Neural cell (in vitro differentiated cells): Measurements from ENCODE around the gene MBNL2.

Experiments
- EP300 ChIP-seq: fragments of 450-650 bp; conservative IDR thresholded peaks from 2 replicates; pipeline ENCODE4 v1.6.1; 2014; ENCODE audit warnings: antibody characterized with exemption, mild to moderate bottlenecking, moderate library complexity; ENCODE audit not compliant: poor library complexity, severe bottlenecking
- POLR2AphosphoS5 ChIP-seq: IDR thresholded peaks from 2 replicates; pipeline ENCODE4 v1.6.1; 2012
- TAF1 ChIP-seq: IDR thresholded peaks from 2 replicates; pipeline ENCODE4 v1.6.1; 2012; ENCODE audit warnings: low read depth
- TF ChIP-seq, protein P1 (sequence below): fragments of 450-650 bp; IDR thresholded peaks from 2 replicates; pipeline ENCODE4 v1.5.1; 2014; ENCODE audit warnings: antibody characterized with exemption, mild to moderate bottlenecking, moderate library complexity; ENCODE audit not compliant: poor library complexity, severe bottlenecking

DNA sequence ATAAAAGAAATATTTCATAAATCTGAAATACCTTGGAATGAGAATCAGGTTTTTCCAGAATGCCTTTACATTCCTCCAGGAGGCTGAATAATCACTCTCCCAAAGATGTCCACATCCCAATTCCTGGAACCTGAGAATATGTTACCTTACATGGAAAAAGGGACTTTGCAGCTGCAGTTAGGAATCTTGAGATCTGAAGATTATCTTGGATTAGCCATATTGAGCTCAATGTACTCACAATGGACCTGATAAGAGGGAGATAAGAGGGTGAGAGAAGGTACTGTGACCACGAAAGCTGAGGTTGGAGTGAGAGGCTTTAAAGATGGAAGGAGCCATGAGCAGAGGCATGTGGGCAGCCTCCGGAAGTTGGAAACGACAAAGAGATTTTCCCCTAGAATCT, 36.8 kb upstream of the MBNL2 start:
- TF ChIP-seq EP300 (no peak), TAF1 (no peak), POLR2AphosphoS5 (no peak)
- TF ChIP-seq, protein P1, sequence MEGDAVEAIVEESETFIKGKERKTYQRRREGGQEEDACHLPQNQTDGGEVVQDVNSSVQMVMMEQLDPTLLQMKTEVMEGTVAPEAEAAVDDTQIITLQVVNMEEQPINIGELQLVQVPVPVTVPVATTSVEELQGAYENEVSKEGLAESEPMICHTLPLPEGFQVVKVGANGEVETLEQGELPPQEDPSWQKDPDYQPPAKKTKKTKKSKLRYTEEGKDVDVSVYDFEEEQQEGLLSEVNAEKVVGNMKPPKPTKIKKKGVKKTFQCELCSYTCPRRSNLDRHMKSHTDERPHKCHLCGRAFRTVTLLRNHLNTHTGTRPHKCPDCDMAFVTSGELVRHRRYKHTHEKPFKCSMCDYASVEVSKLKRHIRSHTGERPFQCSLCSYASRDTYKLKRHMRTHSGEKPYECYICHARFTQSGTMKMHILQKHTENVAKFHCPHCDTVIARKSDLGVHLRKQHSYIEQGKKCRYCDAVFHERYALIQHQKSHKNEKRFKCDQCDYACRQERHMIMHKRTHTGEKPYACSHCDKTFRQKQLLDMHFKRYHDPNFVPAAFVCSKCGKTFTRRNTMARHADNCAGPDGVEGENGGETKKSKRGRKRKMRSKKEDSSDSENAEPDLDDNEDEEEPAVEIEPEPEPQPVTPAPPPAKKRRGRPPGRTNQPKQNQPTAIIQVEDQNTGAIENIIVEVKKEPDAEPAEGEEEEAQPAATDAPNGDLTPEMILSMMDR: no peak
